Mononuclear cell (primary cell): ENCODE results near the gene EPHB2. TPM values are rescaled to one million over a fixed set of nuclear protein-coding genes. Genes with fewer than 3 reads are reported as not detected.
"Not testable (repeated sequence)": the region's sequence is repeated elsewhere in the genome, so short reads cannot be mapped to it uniquely, and the experiment has no call there.

Source experiments
- H3K27me3 ChIP-seq: 2 replicates; pipeline ENCODE4 v1.6.0; 2011; ENCODE audit warnings: low read length, control low read depth; ENCODE audit not compliant: insufficient read depth
- H3K4me1 ChIP-seq: 2 replicates; pipeline ENCODE4 v1.5.1; 2011; ENCODE audit warnings: mild to moderate bottlenecking, low read length, control low read depth; ENCODE audit not compliant: insufficient read depth
- H3K4me3 ChIP-seq: 2 replicates; pipeline ENCODE4 v1.5.1; 2011; ENCODE audit warnings: mild to moderate bottlenecking, low read length, moderate library complexity
- H3K9me3 ChIP-seq: 2 replicates; pipeline ENCODE4 v1.5.1; 2011; ENCODE audit warnings: low read depth, mild to moderate bottlenecking, control low read depth, low read length
- total RNA-seq: library from RNA; depleted of rRNA; stranded (reverse); fragments of >200 nt; gene quantifications from one replicate; pipeline ENCODE4 v1.2.3, GENCODE V29; 2012

The EPHB2 gene
- total RNA-seq, 1 donor, result 1.0 TPM

DNA sequence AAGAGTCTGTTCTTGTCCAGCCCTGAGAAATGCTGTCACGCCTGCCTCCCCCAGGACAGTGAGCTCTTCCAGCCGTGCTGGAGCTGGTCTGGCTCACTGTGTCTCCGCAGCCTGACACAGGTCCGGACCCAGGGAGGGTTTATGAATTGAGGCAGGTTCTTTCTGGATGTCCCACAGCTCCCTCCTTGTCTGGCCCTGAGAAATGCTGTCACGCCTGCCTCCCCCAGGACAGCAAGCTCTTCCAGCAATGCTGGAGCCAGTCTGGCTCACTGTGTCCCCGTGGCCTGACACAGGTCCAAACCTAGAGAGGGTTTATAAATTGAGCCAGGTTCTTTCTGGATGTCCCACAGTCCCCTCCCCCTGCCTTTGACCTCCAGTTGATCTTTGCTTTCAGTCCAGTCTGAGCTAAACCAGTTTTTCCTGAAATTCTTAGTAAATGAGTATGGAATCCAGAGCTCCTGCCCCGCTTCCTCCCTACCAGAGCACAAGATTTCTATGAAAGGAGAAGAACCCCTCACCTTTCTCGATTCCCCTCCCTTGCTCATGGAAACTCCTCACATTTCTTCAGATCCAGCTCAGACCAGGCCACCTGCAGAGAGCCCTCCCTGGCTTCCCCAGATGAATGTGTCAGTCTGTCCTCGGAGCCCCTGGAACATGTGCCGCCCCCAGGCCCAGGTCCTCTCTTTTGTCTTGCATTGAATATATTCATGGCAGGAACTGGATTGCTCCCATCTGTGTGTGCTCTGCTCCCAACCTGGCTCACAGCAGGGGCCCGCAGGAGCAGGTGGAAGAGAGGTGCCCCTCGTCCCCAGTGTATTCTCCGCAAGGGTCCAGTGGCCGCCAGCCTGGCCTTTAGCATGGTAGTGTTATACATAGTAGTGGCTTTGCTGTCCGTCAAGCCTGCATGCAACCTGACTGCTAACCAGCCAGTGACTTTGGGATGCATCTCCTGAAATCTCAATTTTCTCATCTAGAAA is 116.3 kb downstream of the EPHB2 start:
- Histone ChIP-seq H3K4me3 (no peak overlapping the region), H3K4me1 (no peaks in the 10 kb centered on the region), H3K9me3 (no peaks in the 10 kb centered on the region), H3K27me3 (no peaks in the 10 kb centered on the region)

GRCh38 chr1:22827666-22828483 is 117.2 kb downstream of the EPHB2 start:
- H3K4me3 ChIP-seq, result no peak overlapping the region
- H3K4me1 ChIP-seq, result no peaks in the 10 kb centered on the region
- H3K9me3 ChIP-seq, result no peaks in the 10 kb centered on the region
- no peaks in the 10 kb centered on the region for H3K27me3 ChIP-seq

GRCh38 chr1:22828484-22829308 is 118.1 kb downstream of the EPHB2 start:
- H3K27me3 ChIP-seq, result no peaks in the 10 kb centered on the region
- no peak overlapping the region for H3K4me3 ChIP-seq
- no peaks in the 10 kb centered on the region for H3K4me1 ChIP-seq
- H3K9me3 ChIP-seq, result no peaks in the 10 kb centered on the region

DNA sequence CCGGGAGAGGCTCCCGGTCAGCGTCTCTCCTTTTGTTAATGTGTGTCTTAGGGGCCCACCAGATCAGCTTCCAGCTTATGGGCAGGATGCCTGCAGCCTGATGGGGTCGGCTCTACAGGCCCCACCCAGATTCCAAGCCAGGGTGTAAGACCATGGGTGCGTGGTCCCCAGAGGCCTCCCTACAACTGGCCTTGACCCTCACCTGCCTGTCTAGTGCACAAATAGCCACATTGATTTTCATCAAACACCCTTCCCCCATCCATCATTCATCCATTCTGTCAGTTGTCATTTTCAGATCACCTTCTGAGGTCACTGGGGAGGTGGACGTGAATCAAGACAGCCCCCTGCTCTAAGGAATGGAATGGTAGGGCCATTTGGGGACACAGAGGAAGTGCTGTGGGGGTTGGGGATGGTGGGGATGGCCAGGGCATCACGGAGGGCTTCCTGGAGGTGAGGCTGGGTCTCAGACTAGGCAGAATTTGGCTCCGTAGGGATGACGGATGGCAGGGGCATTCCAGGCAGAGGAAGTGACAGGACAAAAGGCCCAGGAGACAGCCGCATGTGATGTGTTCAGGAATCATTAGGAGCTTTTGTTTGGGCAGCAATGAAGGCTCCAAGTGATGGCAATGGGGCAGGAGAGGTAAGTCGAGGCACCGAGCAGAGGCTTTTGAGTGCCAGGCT is 118.8 kb downstream of the EPHB2 start:
- Histone ChIP-seq H3K27me3 (no peaks in the 10 kb centered on the region), H3K9me3 (no peaks in the 10 kb centered on the region), H3K4me1 (no peaks in the 10 kb centered on the region), H3K4me3 (no peak overlapping the region)

GRCh38 chr1:22830041-22830566 is 119.5 kb downstream of the EPHB2 start:
- H3K4me1 ChIP-seq, result no peaks in the 10 kb centered on the region
- no peak overlapping the region for H3K4me3 ChIP-seq
- H3K27me3 ChIP-seq, result no peaks in the 10 kb centered on the region
- H3K9me3 ChIP-seq, result no peaks in the 10 kb centered on the region

GRCh38 chr1:22830757-22831340 is 120.2 kb downstream of the EPHB2 start:
- Histone ChIP-seq H3K27me3 (no peaks in the 10 kb centered on the region), H3K4me1 (no peaks in the 10 kb centered on the region), H3K9me3 (no peaks in the 10 kb centered on the region), H3K4me3 (no peak overlapping the region)

DNA sequence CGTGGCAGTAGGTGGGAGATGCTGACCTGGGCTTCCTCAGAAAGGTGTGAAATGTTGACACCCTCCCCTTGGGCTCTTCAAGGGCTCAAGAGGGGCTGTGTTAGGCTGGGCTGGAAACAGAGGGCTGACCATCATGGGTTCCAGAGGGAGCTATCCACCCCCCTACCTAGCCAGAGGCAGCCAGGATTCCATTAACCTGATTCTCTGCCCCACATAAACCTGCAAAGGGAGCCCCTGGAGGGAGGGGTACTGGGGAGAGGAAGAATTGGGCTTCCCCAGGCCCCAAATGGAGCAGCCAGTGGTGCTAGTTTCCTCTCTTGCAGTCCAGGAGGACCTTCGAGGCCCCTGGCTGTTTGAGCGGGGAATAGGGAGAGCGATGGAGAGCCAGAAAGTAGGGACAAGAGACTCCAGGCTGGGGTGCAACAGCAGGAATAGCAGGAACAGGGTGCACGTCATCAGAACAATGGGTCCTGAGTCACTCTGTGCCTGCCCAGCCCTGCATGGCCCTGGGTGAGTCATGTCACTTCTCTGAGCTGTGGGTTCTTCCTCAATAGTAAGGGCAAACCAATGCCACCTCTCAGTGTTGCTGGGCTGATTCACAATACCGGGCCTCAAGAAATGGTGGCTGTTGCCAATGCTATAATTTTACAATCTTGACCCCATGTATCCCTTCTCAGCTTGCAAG is 121.2 kb downstream of the EPHB2 start:
- Histone ChIP-seq H3K4me1 (no peaks in the 10 kb centered on the region), H3K27me3 (no peaks in the 10 kb centered on the region), H3K4me3 (no peak overlapping the region), H3K9me3 (no peaks in the 10 kb centered on the region)

DNA sequence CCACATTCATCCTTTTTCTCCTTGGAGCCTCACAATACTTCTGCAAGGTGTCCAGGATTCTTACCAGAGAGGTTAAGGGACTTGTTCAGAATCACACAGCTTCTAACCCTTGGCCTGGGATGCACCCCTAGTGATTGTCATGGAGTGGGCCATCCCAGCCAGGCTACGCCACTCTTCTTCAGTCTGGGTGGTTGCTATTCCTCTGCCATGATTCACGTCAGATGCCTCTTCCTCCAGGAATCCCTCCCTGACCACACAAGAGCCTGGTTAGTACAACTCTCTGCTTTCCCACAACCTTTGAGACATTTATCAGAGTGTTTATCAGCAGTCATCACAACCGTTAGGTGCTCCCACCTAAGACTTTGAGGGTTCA is 121.8 kb downstream of the EPHB2 start:
- Histone ChIP-seq H3K4me3 (no peak overlapping the region), H3K9me3 (no peaks in the 10 kb centered on the region), H3K4me1 (no peaks in the 10 kb centered on the region), H3K27me3 (no peaks in the 10 kb centered on the region)

- H3K4me3 ChIP-seq, result no peak overlapping the region
- no peaks in the 10 kb centered on the region for H3K27me3 ChIP-seq
- no peaks in the 10 kb centered on the region for H3K9me3 ChIP-seq
- H3K4me1 ChIP-seq, result no peaks in the 10 kb centered on the region
These were observed 123.1 kb downstream of the EPHB2 start for GRCh38 chr1:22833699-22834098.

DNA sequence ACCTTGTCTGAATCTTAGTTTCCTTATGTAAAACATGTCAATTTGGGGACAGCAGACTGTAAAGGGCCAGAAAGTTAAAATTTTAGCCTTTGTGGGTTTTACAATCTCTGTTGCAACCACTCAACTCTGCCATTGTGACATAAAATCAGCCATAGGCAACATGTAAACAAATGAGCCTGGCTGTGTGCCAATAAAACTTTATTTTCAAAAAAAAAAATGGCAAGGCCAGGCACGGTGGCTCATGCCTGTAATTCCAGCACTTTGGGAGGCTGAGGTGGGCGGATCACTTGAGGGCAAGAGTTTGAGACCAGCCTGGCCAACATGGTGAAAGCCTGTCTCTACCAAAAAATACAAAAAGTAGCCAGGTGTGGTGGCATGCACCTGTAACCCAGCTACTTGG is 123.8 kb downstream of the EPHB2 start:
- not testable (repeated sequence) for H3K4me3 ChIP-seq, H3K9me3 ChIP-seq, H3K27me3 ChIP-seq, H3K4me1 ChIP-seq

DNA sequence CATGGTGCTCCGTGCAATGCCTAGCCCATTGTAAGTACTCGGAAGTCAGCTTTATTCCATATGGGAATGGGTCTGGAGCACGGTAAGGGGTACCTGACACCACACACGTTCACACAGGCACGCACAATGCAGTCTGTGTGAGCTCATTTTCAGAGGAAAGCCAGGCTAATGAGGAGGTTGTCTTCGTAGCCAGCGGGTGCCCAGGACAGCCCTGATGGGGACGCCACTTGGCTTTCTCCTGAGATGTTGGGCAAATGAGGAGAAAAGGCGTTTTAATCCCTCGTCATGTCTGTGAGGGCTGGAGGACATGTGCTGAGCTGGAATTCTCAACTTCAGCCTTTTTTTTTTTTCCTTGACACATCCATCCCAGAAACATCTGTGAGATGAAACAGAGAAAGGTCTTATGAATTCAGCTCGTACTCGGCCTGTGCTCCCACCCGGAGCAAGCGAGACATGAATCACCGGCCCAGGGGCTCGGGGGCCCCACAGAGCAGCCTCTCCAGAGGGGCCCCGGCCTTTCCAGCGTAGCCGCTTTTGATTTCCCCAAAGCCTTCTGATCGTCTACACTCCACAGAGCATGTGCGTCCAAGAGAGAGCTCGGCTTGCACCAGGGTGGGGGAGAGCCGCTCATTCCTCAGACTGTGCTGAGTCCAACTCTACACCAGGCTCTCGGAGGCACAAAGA is 125.1 kb downstream of the EPHB2 start:
- Histone ChIP-seq H3K4me1 (no peaks in the 10 kb centered on the region), H3K9me3 (no peaks in the 10 kb centered on the region), H3K27me3 (no peaks in the 10 kb centered on the region), H3K4me3 (no peak overlapping the region)

GRCh38 chr1:22836850-22837249 is 126.2 kb downstream of the EPHB2 start:
- H3K4me3 ChIP-seq, result no peak overlapping the region
- H3K27me3 ChIP-seq, result no peaks in the 10 kb centered on the region
- H3K4me1 ChIP-seq, result no peaks in the 10 kb centered on the region
- no peaks in the 10 kb centered on the region for H3K9me3 ChIP-seq

GRCh38 chr1:22837332-22837731 is 126.7 kb downstream of the EPHB2 start:
- Histone ChIP-seq H3K4me3 (no peak overlapping the region), H3K9me3 (no peaks in the 10 kb centered on the region), H3K27me3 (no peaks in the 10 kb centered on the region), H3K4me1 (no peaks in the 10 kb centered on the region)
